HS-5 (cell line): ENCODE results near the gene THAP7.

Experiments used
- DNase-seq: peaks from one replicate; pipeline ENCODE4 v3.0.0-alpha.2; 2012; ENCODE audit warnings: low read depth

THAP7 gene

DNA sequence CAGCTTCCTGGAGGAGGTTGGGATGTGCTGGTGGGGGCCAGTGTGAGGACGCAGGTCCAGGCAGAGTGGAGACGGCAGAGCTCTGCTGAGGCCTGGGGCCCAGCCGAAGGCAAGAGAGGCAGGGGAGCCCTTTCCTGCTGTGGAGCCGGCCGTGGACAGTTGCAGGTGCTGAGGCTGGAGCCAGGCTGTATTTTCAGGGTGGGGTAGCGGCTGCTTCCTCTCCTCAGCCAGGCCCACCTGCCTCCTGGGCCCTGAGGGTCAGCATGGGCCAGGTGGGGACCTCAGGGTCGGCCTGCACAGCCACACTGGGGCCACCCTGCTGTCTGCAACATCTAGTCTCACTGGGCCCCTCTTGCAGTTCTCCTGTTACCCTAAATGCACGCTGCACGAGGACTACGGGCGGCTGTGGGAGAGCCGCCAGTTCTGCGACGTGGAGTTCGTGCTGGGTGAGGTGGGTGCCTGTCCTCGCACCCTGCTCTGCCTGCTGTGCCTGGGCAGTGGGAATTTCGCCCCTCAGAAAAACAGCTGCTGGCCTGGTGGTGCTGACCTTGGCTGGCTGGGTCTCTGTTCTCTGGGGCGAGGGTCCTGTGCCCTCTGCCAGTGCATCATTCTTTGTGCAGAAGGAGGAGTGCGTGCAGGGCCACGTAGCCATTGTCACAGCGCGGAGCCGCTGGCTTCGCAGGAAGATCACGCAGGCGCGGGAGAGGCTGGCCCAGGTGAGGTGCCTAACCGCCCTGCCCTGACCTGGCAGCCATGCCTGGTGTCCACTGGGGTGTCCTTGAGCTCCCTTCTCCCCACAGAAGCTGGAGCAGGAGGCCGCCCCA lies 8.4 kb downstream of the THAP7 start:
- no peak for DNase-seq

DNA sequence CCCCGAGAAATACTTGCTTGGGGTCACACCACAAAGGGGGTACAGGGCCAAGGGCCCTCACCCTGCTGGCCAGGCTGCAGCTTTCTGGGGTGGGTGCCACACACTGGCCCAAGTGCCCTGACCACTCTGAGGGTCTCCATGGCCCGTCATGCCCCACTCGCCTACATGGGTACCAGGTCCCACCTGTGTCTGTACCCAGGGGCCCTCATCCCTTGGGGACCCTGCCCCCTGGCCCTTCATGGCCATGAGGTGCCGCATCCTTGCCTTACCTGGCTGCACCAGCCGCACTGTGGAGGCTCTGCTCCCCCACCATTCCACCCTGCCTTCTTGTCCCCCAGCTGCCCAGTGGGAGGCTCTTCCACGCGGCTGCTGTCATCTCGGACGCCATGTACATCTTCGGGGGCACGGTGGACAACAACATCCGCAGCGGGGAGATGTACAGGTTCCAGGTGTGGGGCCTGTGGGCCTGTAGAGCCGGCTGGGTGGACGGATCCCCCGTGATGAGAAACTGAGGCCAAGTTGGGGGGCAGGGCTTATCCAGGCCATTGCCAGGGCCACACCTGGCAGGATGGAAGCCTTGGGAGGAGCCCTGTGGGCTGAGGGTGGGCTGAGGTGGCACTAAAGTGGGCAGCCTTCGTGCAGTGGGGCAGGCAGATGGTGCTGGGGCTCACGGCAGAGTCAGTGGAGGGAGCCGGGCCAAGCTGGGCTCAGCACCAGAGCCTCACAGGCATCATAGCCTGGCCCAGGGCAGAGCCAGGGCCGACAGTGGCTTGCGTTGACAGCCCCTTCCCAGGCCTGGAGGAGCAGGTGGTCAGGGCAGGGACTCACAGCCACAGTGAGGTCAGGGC lies 9.2 kb downstream of the THAP7 start:
- DNase-seq: no peak

DNA sequence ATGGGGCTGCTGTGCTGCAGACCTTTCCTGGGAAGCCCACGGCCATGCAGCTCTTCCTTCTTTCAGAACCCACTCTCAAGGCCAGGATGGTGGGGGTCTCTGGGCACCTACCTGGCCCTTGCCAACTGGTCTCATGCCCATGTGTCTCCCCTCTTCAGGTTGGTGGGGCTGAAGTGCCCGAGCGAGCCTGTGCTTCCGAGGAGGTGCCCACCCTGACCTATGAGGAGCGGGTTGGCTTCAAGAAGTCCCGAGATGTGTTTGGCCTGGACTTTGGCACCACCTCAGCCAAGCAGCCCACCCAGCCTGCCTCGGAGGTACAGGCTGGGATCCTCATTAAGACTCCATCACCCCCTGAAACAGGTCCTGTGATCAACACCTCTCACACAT lies 9.9 kb downstream of the THAP7 start:
- no peak for DNase-seq

DNA sequence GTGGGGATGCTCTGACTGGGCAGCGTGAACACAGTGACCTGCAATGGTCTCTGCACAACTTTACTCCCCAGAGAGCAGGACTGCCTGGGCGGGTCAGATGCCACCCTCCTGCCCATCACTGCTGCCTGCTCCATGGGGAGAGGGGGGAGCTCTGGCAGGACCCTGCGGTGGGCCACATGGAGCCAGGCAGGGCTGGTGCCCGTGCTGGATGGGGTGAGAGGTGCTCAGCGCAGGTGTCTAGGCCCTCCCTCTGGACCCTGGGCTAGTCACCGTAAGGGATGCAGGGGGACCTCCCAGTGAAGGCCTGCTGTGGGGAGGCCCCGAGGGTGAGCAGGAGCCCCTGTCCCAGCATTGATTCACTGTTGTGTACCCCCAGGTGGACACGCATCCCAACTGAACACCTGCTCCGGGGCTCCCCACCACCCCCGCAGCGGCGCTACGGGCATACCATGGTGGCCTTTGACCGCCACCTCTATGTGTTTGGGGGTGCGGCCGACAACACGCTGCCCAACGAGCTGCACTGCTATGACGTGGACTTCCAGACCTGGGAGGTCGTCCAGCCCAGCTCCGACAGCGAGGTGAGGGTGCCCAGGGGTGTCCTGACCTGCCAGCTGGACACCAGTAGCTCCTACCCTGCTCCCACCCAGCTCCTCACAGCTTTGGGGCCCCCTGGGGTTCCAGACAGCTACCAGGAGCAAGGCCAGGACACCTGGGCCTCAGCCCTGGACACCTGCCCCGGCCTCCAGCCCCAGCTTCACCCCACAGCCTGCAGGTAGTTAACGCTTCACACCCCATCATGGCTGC lies 10.5 kb downstream of the THAP7 start:
- no peak for DNase-seq

DNA sequence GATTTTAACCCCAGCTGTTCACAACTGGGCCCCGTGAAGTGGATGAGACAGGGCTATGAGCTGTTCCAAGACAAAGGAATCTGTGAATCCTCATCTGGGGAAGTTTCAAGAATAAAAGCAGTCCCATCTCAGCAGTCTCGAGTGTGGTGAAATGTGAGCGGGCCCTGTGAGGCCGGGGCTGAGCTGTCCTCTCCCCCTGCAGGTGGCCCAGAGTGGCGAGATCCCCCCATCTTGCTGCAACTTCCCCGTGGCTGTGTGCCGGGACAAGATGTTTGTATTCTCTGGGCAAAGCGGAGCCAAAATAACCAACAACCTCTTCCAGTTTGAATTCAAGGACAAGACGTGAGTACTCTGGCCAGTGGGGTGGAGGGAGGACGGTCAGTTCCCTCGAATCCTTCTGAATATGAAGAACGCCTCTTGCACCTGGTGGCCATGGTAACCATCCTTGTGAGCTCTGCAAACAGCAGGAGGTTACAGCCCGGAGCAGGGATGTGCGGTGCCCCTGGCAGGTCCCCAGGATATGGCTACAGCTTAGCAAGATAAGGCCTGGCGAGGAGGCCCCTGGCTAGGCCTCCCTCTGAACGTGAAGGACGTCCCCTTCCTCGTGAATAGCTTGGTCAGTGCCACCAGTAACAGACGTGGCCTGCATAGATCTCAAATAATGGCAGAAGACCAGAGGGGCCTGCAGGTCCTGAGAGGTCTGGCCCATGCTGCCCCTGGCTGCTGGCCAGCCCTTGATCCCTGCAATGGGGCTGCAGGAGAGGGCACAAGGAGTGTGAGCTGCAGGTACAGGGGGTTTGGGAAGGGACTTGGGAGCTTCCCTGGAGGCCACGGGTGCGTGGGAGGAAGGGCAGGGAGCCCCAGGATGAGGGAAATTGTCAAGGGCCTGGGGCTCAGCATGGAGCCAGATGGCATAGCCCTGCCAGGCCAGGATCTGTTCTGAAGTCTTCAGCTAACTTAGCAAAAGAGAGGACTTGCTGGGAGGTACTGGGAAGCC lies 11.4 kb downstream of the THAP7 start:
- no peak for DNase-seq

DNA sequence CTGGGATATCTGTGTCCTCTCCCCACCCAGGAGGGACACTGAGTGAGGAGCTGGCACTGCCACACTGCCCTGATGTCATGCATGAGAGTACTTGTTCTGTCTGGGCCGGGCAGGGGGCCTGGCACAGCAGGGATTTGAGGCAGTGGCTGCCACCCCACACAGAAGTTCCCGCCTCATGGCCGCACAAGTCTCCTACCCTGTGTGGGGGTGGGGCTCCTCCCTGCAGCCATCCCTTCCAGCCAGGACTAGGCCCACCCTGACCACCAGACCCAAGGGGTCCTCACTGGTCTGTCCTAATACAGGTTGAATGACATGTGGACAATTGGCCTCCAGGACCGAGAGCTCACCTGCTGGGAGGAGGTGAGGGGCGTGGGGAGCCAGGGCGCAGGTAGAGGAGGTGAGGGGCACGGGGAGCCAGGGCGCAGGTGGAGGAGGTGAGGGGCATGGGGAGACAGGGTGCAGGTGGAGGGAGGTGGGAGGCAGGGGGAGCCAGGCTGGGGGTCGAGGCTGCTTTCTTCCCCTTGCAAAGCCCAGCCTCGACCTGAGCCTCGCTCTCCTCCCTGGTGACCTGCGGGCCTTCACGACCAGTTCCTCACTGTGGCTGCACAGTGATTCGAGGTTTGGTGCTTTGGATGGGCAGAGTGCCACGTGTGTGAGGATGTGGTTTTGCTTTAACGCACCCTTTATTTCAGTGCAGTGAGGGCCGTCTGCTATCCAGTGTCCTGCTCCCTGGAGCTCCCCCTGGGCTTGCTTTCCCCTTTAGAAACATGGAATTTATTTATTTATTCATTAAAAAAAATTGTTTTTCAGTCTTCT lies 12.4 kb downstream of the THAP7 start:
- no peak for DNase-seq

DNA sequence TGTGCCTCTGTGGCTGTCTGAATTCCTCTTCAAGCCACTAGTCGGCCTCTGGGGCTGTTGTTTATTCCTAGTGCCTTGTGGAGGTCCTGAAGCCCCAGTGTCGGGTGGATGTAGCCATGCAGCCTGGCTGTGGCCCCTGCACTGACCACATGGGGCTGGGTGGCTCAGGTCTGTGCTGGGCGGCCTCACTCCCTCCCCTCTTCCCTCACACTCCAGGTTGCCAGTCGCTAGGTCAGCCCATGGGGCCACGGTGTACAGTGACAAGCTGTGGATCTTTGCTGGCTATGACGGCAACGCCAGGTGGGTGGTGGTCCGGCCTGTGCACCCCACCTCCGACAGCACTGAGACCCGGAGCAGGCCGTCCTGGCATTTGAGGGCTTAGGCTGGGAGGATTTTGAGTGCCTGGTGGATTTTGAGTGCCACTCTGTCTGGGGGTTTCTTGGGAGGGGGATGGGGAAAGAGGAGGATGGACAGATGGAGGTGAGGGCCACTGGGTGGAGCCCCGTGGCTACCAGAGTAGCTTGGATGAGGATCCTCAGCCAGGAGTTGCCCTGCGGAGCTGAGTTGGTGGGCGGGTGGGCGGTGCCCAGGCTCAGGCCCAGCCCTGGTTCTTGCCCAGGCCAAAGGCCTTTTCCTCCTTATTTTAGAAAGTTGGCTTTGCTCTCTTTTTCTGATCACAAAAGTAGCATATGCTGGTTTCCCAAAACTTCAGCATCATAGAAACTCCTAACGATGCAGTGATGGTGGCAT lies 13.2 kb downstream of the THAP7 start:
- DNase-seq: no peak

DNA sequence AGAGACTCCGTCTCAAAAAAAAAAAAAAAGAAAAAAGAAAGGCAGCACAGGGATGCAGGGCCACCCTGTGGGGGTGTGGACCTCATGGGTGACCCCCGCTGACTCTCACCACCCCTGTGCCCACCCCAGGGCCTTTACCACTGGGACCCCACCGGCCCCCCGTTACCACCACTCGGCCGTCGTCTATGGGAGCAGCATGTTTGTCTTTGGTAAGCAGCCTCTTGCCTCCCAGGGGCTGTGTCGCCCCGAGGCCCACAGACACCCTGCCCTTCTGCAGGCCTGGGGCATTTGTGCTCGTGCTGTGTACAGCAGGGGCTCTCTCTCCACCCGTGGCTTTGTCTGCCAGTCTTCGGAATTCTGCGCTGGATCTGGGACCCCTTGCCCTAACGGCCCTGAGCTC lies 14.5 kb downstream of the THAP7 start:
- no peak for DNase-seq

DNA sequence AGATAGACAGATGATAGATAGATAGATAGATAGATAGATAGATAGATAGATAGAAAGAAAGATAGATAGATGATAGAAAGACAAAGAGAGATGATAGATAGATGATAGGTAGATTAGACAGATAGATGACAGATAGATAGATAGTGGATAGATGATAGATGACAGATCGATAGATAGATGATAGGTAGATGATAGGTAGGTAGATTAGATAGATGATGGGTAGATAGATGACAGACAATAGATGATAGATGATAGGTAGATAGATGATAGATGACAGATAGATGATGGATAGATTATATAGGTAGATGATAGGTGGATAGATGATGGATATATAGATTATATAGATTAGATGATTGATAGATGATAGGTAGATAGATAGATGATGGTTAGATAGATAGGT lies 15.6 kb downstream of the THAP7 start:
- no peak for DNase-seq

DNA sequence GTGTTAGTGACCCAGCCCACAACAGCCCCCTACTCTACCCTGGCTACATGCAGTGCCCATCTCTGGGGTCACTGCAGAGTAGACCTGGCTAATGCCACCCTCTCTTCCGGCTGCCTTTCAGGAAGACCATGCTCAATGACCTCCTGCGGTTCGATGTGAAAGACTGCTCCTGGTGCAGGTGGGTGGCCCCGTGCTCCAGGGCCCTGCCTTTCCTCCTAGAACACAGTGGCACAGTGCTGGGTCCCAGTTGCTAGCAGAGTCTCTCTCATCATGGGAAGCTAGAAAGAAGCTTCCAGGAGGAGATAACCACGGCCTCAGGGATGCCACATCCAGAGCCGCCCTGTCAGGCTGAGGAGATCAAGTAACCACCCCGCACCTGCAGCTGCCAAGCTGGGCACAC lies 16.2 kb downstream of the THAP7 start:
- DNase-seq: no peak

DNA sequence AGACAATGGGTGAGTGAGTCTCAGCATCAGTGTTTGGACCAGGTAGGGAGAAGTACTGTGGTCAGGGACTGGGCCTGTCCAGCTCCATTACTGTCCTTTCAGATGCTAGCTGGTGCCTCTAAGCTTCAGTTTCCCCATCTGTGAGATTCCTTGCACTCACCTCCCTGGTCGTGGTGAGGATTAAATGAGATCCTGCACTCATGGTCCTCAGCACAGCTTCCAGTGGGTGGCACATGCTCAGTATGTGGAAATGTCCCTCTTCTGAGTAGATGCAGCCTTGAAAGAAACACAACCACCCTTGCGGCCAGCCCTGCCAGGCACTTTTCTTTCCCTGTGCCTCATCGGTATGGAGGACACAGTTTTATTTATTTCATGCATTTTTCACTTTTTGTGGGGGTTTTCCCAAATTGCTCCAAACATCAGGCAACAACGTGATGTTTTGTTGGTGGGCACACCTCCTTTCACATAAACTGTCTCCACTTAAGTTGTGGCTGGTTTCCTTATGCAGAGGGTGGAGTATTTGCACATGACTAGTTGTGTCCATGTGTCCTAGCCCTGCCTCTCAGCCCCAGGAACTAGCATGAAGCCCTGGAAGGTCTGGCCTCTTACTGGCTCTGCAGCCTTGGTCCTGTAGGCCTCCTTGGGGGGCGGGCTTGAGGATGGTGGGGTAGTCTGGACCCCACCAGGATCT lies 18.7 kb downstream of the THAP7 start:
- no peak for DNase-seq

DNA sequence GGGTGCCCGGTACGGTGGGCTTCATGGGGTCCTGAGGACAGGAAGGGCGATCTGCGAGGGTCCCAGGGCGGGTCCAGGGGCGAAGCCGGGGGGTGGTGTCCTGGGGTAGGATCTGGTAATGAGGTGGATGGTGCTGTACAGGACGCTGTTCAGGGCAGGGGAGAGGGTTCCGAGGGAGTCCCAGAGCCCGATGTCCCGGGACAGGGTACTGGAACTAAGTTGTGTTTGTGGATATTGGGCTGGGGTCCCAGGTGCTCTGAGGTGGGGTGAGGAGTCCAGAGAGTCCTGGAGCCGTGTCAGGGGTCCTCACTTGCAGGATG lies 19.4 kb downstream of the THAP7 start:
- DNase-seq: no peak

DNA sequence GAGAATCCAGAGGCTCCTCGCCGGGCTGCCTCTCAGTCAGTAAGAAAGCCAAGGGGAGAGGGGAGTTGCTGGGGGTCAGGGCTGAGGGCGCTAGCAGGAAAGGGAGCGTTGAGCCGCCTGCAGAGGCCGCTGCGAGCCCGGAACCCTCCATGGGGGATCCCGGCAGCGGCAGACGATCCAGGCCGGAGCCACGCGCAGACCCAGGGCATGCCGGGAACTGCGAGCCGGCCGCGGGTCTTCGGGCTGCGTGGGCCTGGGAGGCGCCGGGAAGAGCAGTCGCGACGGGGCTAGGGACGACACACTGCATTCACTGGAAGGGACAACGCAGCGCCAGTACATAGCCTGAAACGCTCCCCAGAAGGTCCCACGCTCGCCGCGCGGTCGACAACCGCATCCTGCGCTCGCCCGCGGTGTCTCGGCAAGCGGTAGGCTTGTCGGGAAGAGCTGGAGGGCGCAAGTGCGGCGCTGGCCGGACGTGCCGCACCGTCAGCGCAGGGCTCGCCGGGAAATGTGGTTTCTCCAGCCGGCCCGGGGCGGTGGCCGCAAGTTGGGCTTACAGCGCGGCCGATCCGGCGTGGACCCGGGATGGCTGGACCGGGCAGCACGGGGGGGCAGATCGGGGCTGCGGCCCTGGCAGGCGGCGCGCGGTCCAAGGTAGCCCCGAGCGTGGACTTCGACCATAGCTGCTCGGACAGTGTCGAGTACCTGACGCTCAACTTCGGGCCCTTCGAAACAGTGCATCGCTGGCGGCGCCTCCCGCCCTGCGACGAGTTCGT lies 19.9 kb downstream of the THAP7 start, which contains the start of gene LZTR1:
Gene LZTR1 (plus strand): TSS at position 511 of the 776 bp plus-strand sequence. CDS start 75 bp downstream, at position 586.
- no peak for DNase-seq

DNA sequence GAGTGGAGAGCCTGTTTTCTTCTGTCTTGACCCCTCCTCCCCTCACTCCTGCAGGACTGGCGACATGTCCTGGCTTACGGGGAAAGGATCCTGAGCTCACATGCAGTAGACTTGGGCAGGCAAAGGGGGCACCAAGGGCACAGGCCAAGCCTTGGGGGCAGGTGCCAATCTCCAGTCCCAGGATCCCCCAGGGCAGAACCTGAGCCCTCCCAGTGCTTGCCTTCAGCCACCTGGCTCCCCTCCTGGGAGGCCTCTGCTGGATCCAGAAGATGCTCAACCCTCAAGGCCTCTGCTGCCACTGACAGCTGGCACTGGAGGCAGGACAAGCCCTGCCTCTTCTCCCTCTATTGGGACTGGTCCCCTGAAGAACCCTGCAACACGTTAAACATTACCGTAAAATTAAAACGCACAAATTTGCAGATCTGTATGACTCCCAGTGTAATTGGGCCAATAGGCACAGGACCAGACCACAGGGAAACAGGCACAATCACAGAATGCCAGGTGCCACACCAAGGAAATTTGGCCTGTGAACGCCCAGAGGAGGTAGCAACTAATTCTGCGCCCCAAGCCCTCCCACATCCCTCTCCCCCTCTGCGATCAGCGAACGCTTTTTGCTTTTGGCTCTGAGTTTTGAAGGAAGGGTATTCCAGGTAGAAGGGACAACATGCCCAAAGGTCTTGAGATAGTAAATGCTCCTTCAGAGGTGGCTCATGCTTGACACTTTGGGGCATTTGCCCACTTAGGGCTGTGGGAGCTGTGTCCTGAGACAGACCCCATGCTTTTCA lies 20.8 kb downstream of the THAP7 start:
- DNase-seq: no peak

DNA sequence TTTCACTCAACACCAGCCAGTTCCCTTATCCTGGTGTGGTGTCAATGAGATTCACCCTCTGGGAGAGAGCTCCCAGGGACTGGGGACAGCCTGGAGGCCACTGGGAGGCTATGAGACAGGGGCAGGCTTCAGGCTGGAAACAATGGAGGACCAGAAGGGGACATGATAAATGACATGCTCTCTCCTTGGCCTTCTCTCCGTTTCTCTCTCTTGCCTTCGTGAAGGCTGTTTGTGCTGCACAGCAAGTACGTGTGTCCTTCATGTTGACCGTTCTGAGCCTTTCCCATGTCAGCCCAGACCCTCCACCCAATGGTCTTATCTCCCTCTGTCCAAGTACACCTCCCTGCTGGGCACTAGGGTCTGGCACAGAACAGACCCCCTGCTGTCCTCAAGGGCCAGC lies 21.4 kb downstream of the THAP7 start:
- no peak for DNase-seq

DNA sequence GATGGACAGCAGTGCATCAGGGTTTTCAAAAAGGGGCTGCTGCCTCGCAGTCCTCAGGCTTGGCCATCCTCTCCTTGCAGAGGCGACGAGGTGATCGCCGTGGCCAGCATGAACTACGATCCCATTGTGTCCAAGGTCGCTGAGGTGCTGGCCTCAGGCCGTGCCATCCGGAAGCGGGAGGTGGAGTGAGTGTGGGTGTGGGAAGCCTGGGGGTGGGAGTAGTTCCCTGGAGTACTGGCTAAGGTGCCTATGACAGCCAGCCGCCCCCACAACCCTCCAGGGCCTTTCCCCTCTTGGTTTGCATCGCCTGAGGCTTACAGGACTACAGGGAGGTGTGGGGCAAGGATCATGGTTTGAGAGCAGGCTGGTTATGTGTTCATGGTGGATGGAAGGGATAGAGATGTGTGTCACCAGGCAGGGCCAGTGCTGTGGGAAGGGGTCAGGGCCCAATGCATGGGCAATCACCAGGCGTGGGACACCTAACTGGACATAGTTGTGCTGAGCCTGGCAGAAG lies 21.9 kb downstream of the THAP7 start:
- no peak for DNase-seq

DNA sequence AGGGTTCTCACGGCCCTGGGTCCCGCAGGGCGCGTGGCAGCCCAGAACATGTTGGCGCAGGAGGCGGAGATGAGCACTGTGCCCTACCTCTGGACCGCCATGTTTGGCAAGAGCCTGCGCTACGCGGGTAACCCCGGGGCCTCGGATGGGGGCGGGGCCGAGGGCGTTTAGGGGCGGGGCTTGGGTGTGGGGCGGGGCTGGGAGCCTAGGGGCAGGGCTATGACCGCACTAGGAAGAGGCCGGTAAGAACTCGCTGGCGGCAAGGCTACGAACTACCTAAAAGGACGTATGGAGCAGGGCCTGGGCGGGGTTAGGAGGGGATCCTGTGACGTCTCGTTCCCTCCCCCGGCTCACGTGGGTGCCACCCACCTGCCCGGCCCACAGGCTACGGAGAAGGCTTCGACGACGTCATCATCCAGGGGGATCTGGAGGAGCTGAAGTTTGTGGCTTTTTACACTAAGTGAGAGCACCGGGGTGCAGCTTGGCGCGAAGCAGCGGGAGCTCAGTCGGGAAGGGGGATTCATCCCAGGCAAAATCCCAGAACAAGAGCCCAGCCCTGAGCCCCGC lies 22.6 kb downstream of the THAP7 start:
- DNase-seq: no peak
